ENCODE measurements around the gene TOM1L2.

GRCh38 chr17:17871913-17872312 is 100.3 kb downstream of the TOM1L2 start:
- TF ChIP-seq POLR2AphosphoS5 (IDR thresholded peaks at IDR 0.05; ENCODE audit: low read depth, low read length) (no peak), ZFX (IDR thresholded peaks at IDR 0.05) (no peak), CTCF (IDR thresholded peaks at IDR 0.05 in 2 of 3, conservative IDR thresholded peaks at IDR 0.05 in 1 of 3; ENCODE audit: borderline replicate concordance in 1 of 3, insufficient read depth in 1 of 3, low read depth in 2 of 3, low read length in 2 of 3) (no peak), EZH2 (IDR thresholded peaks at IDR 0.05) (no peak), RAD21 (IDR thresholded peaks at IDR 0.05; ENCODE audit: low read depth) (no peak), ATF3 (IDR thresholded peaks at IDR 0.05) (no peak), TCF7L2 (IDR thresholded peaks at IDR 0.05; ENCODE audit: borderline replicate concordance, extremely low read depth, insufficient read depth, insufficient read length) (no peak), REST (IDR thresholded peaks at IDR 0.05; ENCODE audit: low read depth) (no peak), EGR1 (IDR thresholded peaks at IDR 0.05; ENCODE audit: low read depth) (no peak)
